Endothelial cell of umbilical vein (primary cell): ENCODE results near the gene ZBTB9. TPM values are rescaled to one million over a fixed set of nuclear protein-coding genes. Genes with fewer than 3 reads are reported as not detected.

Experiments
- BruUV-seq: library from RNA; stranded (reverse); fragments of 400-500 nt; replicated peaks from 2 replicates; lab custom pipeline; 2021; lab: Mats Ljungman, UMichigan
- CTCF ChIA-PET: fragments of 300-600, 350-600 bp; sonication (Branson Sonifier 250); formaldehyde crosslinking; loops from one replicate; lab custom pipeline; 2021; ENCODE audit warnings: antibody characterized with exemption, inconsistent platforms; lab: Charles Lee
- POLR2A ChIA-PET: fragments of 300-600, 350-600 bp; sonication (Branson Sonifier 250); formaldehyde crosslinking; loops from one replicate; lab custom pipeline; 2021; ENCODE audit warnings: antibody characterized with exemption, inconsistent platforms; lab: Charles Lee
- DNase-seq: peaks from one replicate; pipeline ENCODE4 v3.0.0-alpha.2; 2011; ENCODE audit warnings: low read depth, low spot score
- FAIRE-seq: peaks from 2 replicates; lab custom pipeline; 2011; peaks lifted over from hg19 to GRCh38; lab: Jason Lieb, UNC
- H2AFZ ChIP-seq: 2 replicates; pipeline ENCODE4 v1.6.0; 2012; ENCODE audit warnings: low read depth, low read length, control low read depth, inconsistent platforms
- H3K27ac ChIP-seq: 2 replicates; pipeline ENCODE4 v1.5.1; 2011; ENCODE audit warnings: low read depth, mild to moderate bottlenecking, control low read depth, low read length, moderate library complexity; ENCODE audit not compliant: insufficient read depth
- H3K27me3 ChIP-seq, 2 experiments: 2 replicates each; pipeline versions ENCODE4 v1.6.0 to v1.6.1; 2011; ENCODE audit warnings: low read length in 2 of 2, mixed read lengths in 1 of 2; ENCODE audit not compliant: control insufficient read depth in 2 of 2, insufficient read depth in 2 of 2
- H3K36me3 ChIP-seq, 2 experiments: 2 replicates in 1 of 2; 3 replicates in 1 of 2; pipeline ENCODE4 v1.5.1; 2011; ENCODE audit warnings: low read length in 2 of 2, mild to moderate bottlenecking in 1 of 2, moderate library complexity in 1 of 2; ENCODE audit not compliant: control insufficient read depth in 2 of 2, insufficient read depth in 2 of 2; ENCODE audit errors: extremely low read depth in 1 of 2
- H3K4me1 ChIP-seq: 3 replicates; pipeline ENCODE4 v1.5.1; 2011; ENCODE audit warnings: mild to moderate bottlenecking, low read length; ENCODE audit not compliant: control insufficient read depth, insufficient read depth; ENCODE audit errors: extremely low read depth
- H3K4me2 ChIP-seq: 2 replicates; pipeline ENCODE4 v1.6.1; 2011; ENCODE audit warnings: low read length, control low read depth, mixed read lengths; ENCODE audit not compliant: insufficient read depth
- H3K4me3 ChIP-seq, 3 experiments: fragments of 200-600 bp in 1 of 3; sonication (generic), shearing (Covaris generic) in 1 of 3; replicated peaks in 1 of 3; 2 replicates each; pipeline ENCODE4 v1.5.1; 2011 to 2016; ENCODE audit warnings: control low read depth in 3 of 3, low read length in 3 of 3, mild to moderate bottlenecking in 2 of 3, inconsistent platforms in 1 of 3, low read depth in 1 of 3, moderate library complexity in 1 of 3; ENCODE audit not compliant: insufficient read depth in 1 of 3
- H3K79me2 ChIP-seq: 2 replicates; pipeline ENCODE4 v1.6.0; 2012; ENCODE audit warnings: low read length, inconsistent platforms; ENCODE audit not compliant: control insufficient read depth, insufficient read depth
- H3K9ac ChIP-seq: replicated peaks from 2 replicates; pipeline ENCODE3; 2011; ENCODE audit warnings: low read length, control low read depth; ENCODE audit not compliant: insufficient read depth; ENCODE audit errors: extremely low read depth
- H3K9me1 ChIP-seq: replicated peaks from 3 replicates; pipeline ENCODE4 v1.6.0; 2011; ENCODE audit warnings: mild to moderate bottlenecking, low read length; ENCODE audit not compliant: control insufficient read depth, insufficient read depth; ENCODE audit errors: extremely low read depth
- H3K9me3 ChIP-seq: replicated peaks from 2 replicates; pipeline ENCODE4 v1.5.1; 2012; ENCODE audit warnings: low read length, inconsistent platforms; ENCODE audit not compliant: control insufficient read depth, insufficient read depth
- H4K20me1 ChIP-seq: replicated peaks from 2 replicates; pipeline ENCODE3; 2011; ENCODE audit warnings: mild to moderate bottlenecking, low read length; ENCODE audit not compliant: control insufficient read depth, insufficient read depth; ENCODE audit errors: extremely low read depth
- GATA2 ChIP-seq: IDR thresholded peaks from 2 replicates; pipeline ENCODE4 v1.7.0; 2011; ENCODE audit warnings: low read depth, mild to moderate bottlenecking, moderate library complexity, mixed read lengths, low read length; ENCODE audit not compliant: insufficient read length, insufficient read depth
- MYC ChIP-seq: IDR thresholded peaks from one replicate; pipeline ENCODE4 v1.6.1; 2011; ENCODE audit warnings: mild to moderate bottlenecking, low read depth, low read length
- POLR2A ChIP-seq: IDR thresholded peaks from 2 replicates; pipeline ENCODE4 v1.6.1; 2012; ENCODE audit warnings: low read depth, mild to moderate bottlenecking, control low read depth, low read length
- dilution Hi-C: fragments of 300-500 bp; cut with MboI; formaldehyde crosslinking; loops from one replicate; pipeline ENCODE4 v1.15.0; 2019; ENCODE audit warnings: low sequenced_read_pairs; ENCODE audit not compliant: extremely low pct_ligation_motif_present
- intact Hi-C: fragments of 100-400 bp; cut with micrococcal nuclease; formaldehyde crosslinking; loops from one replicate; pipeline ENCODE4 v1.10.0; 2022
- polyA plus RNA-seq, 4 experiments: library from polyadenylated mRNA; depleted of rRNA in 3 of 4; stranded (reverse) in 3 of 4; unstranded in 1 of 4; fragments of >200 nt; gene quantifications; 2 replicates each; pipeline versions ENCODE4 v1.2.1 to v1.2.3, GENCODE V29; 2011 to 2012; ENCODE audit warnings: missing spikeins in 1 of 4
- total RNA-seq: library from RNA; stranded (reverse); gene quantifications from 2 replicates; pipeline ENCODE4 v1.2.3, GENCODE V29; 2021
- TF ChIP-seq, protein P1 (sequence below), 2 donors: IDR thresholded peaks; 1 replicate in 1 of 2; 2 replicates in 1 of 2; pipeline ENCODE4 v1.5.1; 2011; ENCODE audit warnings: low read length in 2 of 2, mild to moderate bottlenecking in 2 of 2, moderate library complexity in 2 of 2, control low read depth in 1 of 2, inconsistent platforms in 1 of 2, low read depth in 1 of 2; ENCODE audit not compliant: insufficient read depth in 1 of 2; ENCODE audit errors: extremely low read depth in 1 of 2

ZBTB9 gene
- total and polyA plus RNA-seq, 2 donors (not counting 3 experiments of a cell fraction or from before 2014, with no cell fraction given) = 4.7 to 8.0 TPM

DNA sequence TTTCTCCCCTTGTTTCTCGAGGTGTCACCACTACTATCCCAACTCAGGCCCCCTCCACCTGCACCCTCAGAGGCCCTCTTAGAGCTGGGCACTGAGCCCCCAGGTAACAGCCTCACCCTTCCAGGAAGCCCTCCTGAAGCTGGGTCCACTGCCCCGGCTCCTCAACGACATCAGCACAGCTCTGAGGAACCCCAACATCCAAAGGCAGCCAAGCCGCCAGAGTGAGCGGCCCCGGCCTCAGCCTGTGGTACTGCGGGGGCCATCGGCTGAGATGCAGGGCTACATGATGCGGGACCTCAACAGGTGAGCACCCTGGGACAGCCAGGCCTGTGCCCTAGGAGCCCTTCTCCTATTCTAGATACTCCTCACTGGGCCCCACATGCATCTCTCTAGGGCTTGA lies 12.9 kb upstream of the ZBTB9 start:
- ChIA-PET POLR2A (no interaction called here), CTCF (interaction anchor here (0.8 to 2.0 kb wide), 2 partner anchors 9 to 13 kb away, joined by 3 to 5 read pairs; partner anchors contain the start of gene ZBTB9)
- TF ChIP-seq, protein P1, sequence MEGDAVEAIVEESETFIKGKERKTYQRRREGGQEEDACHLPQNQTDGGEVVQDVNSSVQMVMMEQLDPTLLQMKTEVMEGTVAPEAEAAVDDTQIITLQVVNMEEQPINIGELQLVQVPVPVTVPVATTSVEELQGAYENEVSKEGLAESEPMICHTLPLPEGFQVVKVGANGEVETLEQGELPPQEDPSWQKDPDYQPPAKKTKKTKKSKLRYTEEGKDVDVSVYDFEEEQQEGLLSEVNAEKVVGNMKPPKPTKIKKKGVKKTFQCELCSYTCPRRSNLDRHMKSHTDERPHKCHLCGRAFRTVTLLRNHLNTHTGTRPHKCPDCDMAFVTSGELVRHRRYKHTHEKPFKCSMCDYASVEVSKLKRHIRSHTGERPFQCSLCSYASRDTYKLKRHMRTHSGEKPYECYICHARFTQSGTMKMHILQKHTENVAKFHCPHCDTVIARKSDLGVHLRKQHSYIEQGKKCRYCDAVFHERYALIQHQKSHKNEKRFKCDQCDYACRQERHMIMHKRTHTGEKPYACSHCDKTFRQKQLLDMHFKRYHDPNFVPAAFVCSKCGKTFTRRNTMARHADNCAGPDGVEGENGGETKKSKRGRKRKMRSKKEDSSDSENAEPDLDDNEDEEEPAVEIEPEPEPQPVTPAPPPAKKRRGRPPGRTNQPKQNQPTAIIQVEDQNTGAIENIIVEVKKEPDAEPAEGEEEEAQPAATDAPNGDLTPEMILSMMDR (IDR thresholded peaks at IDR 0.05; ENCODE audit: extremely low read depth in 1 of 2, insufficient read depth in 1 of 2, low read depth in 1 of 2, low read length in 2 of 2) = no peak
- DNase-seq (no peak), FAIRE-seq (no peak)
- no peaks in the 10 kb centered on the region for H3K9me3 ChIP-seq
- no peak overlapping the region for H3K9ac ChIP-seq
- no TSS peak for BruUV-seq
- intact Hi-C loops (no loop called here), dilution Hi-C loops (no loop called here)
- H3K4me3 ChIP-seq = no peak overlapping the region
- H3K79me2 ChIP-seq = no peaks in the 10 kb centered on the region
- H3K4me2 ChIP-seq = no peak overlapping the region
- no peaks in the 10 kb centered on the region for H3K4me1 ChIP-seq
- no peaks in the 10 kb centered on the region for H3K27me3 ChIP-seq
- peaks cover 0 to 26% of the 10 kb centered on the region in 2 experiments for H3K36me3 ChIP-seq
- no peaks in the 10 kb centered on the region for H4K20me1 ChIP-seq
- no peak overlapping the region for H3K27ac ChIP-seq
- H2AFZ ChIP-seq = no peak overlapping the region
- no peaks in the 10 kb centered on the region for H3K9me1 ChIP-seq

DNA sequence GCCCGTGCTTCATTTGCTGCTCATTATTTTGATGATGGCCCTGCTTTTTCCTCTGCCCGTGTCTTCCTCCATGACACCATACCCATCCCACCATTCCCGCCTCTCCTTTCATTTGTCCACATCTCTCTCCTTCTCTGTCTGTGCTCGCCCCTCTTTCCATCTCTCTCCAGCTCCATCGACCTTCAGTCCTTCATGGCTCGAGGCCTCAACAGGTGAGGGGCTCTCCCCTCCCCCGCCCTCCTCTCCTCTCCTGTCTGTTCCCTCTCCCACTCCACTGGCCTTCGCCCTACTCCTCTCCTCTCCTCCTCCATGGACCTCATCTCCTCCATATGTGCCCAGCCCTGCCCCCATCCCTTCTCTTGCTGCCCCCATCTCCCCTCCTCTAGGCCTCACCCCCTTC lies 12.1 kb upstream of the ZBTB9 start:
- dilution Hi-C loops (no loop called here), intact Hi-C loops (no loop called here)
- H3K4me1 ChIP-seq = no peaks in the 10 kb centered on the region
- no peaks in the 10 kb centered on the region for H4K20me1 ChIP-seq
- no TSS peak for BruUV-seq
- POLR2A ChIA-PET = no interaction called here
- no peaks in the 10 kb centered on the region for H3K27me3 ChIP-seq
- peaks cover 0 to 24% of the 10 kb centered on the region in 2 experiments for H3K36me3 ChIP-seq
- CTCF ChIA-PET = interaction anchor here (2.0 kb wide), 1 partner anchor 8 kb away, joined by 5 read pairs; no protein-coding TSS in a partner anchor
- no peak overlapping the region for H2AFZ ChIP-seq
- H3K4me3 ChIP-seq = no peak overlapping the region
- H3K27ac ChIP-seq = no peak overlapping the region
- TF ChIP-seq POLR2A (no peak), GATA2 (no peak), MYC (no peak)
- H3K9ac ChIP-seq = no peak overlapping the region
- no peaks in the 10 kb centered on the region for H3K79me2 ChIP-seq
- DNase-seq = no peak
- no peaks in the 10 kb centered on the region for H3K9me1 ChIP-seq
- FAIRE-seq = no peak
- no peaks in the 10 kb centered on the region for H3K9me3 ChIP-seq
- H3K4me2 ChIP-seq = no peak overlapping the region
